Body of pancreas (tissue), 4 donors: ENCODE measurements around the gene BUB3.

ENCODE experiments used
- POLR2A ChIP-seq, 3 donors: fragments of 450-650 bp; IDR thresholded peaks; one replicate each; pipeline ENCODE4 v1.6.1; 2016; ENCODE audit warnings: antibody characterized with exemption in 3 of 3, mild to moderate bottlenecking in 2 of 3
- TF ChIP-seq, protein P1 (sequence below), 7 experiments: fragments of 450-650 bp in 4 of 7; fragments of 200-600 bp in 3 of 7; sonication (generic) in 3 of 7; IDR thresholded peaks; one replicate each; pipeline ENCODE4 v1.5.1; 2016 to 2019; ENCODE audit warnings: antibody characterized with exemption in 7 of 7

GRCh38 chr10:123145542-123146012 lies 8.6 kb upstream of the BUB3 start:
- TF ChIP-seq, protein P1, sequence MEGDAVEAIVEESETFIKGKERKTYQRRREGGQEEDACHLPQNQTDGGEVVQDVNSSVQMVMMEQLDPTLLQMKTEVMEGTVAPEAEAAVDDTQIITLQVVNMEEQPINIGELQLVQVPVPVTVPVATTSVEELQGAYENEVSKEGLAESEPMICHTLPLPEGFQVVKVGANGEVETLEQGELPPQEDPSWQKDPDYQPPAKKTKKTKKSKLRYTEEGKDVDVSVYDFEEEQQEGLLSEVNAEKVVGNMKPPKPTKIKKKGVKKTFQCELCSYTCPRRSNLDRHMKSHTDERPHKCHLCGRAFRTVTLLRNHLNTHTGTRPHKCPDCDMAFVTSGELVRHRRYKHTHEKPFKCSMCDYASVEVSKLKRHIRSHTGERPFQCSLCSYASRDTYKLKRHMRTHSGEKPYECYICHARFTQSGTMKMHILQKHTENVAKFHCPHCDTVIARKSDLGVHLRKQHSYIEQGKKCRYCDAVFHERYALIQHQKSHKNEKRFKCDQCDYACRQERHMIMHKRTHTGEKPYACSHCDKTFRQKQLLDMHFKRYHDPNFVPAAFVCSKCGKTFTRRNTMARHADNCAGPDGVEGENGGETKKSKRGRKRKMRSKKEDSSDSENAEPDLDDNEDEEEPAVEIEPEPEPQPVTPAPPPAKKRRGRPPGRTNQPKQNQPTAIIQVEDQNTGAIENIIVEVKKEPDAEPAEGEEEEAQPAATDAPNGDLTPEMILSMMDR (IDR thresholded peaks at IDR 0.05) = no peak
- TF ChIP-seq POLR2A (IDR thresholded peaks at IDR 0.05) = no peak
